ENCODE data around the gene CPN1.

CPN1 gene

DNA sequence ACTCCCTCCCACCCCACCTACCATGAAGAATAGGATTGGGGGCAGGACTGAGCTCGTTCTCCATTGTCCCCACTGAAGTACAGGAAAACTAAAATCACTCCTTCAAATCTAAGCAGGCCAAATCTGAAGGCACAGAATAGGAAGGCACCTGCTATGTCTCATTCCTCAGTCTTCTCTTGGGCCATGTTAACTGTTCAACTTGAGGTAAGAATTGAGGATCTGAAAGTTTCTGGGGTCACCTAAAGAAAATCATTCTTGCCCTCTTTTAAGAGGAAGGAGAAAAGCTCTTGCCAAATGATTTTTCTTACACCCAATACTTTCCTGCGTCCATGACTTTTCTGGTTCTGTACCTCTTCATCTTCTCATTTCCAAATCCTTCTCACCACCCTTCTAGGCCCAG is 4.9 kb downstream of the CPN1 start:
- no peak for DNase-seq (ENCODE audit: low read depth in 2 of 2)

DNA sequence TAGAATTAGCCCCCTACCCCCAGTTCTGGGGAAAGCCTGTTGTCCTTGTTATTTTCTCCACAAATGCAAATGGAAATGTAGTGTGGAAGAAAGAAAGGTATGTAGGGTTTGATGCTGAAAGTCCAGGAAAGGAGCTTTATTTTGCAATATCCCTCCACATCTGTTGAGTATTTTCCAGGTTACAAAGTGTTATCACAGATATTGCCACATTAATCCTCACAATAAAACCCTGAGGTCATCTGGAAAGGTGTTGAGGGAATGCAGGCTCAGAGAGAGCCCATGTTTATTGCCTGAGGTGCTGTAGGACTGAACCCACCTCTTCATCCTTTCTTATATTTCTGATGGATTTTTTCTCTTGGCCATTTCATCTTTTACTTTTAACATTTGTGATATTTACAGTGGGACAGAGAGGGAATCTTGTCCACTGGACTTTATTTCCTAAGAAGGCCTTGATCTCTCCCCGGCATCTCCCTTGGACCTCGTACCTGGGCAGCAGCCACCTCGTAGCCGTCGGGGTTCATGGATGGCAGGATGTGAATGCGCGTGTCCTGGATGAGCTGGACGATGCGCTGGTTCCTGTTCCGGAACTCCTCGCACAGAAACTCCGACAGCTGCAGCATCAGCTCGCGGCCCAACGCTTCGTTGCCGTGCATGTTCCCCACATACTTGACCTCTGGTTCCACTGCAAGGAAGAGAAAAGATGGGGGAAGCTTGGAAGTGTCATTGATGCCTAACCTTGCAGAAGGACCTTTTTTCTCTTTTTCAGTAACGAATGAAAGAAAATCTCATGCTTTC is 6.0 kb downstream of the CPN1 start:
- DNase-seq (ENCODE audit: low read depth in 2 of 2): no peak

DNA sequence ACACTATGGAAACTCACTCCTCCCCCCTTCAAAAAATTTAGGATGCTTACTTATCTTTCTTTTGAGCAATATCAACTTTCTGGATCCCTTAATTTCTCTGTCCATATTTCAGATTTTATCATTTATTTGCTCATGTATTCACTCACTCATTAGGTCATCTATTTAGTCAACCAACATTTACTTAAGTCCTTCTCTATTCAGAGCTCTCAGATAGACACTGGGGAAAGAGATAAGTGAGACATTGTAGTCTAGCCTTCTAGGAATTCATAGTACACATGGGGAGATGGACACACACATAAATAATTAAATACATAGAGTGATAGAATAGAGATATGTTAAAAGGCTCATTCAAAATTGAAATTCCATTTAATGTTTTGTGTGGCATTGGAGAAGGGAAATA is 9.2 kb downstream of the CPN1 start:
- DNase-seq (ENCODE audit: low read depth in 2 of 2): no peak

DNA sequence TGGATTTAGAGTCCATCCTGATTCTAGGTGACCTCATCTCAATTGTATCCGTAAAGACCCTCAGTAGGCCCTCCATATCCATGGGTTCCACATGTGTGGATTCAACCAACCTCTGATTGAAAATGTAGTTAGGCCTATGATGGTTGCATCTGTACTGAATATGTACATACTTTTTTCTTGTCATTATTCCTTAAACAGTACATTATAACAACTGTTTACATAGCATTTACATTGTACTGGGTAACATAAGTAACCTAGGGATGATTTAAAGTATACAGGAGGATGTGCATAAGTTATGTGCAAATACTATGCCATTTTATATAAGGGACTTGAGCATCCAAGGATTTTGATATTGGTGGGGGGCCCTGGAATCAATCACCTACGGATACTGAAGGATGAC is 10.1 kb downstream of the CPN1 start:
- DNase-seq (ENCODE audit: low read depth in 2 of 2): no peak

DNA sequence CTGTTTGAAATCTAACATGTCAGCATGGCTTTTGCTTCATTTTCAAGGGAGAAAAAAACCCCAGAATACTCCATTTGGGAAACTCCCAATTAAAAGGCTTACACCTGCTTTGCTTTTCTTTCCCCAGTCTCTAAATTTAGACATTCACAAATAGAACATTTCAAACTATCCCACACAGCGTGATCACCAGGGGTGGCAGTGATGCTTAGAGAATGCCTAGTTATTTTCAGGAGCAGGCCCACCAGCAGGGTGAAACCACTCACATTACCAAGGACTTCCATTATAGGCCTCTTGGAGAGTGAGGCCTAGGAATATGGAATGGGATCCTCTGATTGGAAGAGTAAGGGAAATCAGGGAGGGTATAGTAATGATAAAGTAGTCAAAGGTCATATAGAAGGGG is 14.2 kb downstream of the CPN1 start:
- no peak for DNase-seq (ENCODE audit: low read depth in 2 of 2)

DNA sequence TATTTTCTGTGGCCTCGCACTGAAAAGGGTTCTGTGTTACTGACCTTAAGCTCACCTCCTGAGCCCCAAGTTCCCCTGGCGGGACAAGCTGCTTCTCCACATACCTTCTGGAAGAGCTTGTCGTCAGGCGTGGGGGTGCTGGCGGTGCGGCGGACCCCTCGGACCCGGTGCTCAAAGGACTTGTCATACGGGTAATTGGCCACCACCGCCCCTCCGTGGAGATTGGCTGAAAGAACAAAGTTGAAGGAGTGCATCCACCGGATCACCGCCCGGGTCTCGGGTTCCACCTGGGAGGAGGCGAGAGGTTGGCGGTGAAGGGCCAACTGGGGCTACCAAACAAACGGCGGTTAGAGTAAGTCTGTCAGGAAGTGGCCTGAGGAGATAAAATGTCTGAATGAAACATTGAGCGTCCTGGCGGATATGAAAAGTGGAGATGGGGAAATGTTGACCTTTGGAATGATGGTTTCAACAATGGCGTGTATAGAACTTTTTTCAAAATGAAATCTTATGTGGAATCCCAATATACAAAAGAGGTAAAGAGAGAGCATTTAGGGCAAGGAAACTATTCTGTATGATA is 16.5 kb downstream of the CPN1 start:
- DNase-seq (ENCODE audit: low read depth in 2 of 2): no peak

DNA sequence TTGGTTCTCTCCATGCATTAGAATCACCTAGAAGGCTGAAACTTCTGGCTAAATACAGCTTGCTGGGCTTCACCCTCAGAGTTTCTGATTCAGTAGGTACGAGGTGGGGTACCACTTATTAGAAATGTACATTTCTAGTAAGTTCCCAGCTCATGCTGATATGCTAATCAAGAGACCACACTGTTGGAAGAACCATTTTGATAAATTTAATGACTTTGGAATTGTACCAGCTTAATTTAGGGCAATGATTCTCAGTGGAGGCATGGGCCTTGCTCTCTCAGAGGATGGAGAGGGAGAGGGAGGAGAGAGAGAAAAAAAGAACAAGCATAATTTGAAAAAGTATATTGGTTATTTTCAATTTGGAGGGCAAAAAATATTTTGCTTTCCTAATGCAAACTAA is 20.3 kb downstream of the CPN1 start:
- no peak for DNase-seq (ENCODE audit: low read depth in 2 of 2)

DNA sequence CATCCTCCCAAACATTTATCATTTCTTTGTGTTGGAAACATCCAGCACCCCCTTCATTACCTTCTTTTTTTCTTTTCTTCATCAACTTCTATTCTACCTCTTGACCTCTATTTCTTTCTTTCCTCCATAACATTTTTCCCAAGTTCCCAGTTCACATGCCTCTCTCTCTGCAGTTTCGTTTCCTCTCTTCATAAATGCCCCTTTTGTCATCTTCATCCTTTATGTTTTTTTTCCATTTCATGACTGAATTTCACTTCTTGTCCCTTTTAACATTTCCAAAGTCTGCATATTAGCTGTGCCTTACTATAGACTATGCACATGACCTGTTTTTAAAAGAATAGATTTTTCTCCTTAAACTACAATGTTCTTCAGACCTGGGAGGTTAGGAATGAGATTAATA is 23.7 kb downstream of the CPN1 start:
- no peak for DNase-seq (ENCODE audit: low read depth in 2 of 2)

DNA sequence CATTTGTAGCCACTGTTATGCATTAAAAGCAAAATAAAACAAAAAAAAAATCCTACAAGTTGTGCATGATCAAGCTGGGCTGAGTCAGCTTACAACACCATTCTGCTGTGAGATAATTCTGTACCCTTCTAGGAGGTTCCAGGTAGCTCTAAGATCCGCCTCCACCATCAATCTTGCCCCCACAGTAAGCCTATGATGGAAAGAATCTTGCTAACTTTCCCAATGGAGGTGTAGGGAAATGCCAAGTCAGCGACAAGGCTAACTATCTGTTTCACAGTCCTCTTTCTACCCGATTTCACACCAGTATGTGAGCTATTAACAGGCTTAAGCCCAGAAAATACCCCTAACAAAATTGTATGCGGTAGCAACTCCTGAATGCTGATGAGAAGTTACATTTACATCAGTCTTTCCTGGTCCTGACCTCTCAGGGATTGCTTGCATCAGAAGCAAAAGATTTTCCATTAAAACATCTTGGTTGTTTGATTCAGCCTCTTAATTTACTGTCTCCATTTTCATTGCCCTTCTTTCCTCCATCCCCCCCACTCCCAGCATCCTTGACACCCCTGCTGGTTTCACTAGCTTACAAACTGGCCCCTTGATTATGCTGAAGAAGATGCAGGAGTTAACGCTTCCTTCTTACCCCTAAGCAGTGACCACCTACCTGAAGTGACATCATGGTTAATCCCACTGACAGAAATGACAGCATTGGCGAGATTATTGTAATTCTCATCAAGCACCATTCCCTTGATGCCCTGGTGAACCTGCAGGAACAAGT is 27.8 kb downstream of the CPN1 start:
- no peak for DNase-seq (ENCODE audit: low read depth in 2 of 2)

DNA sequence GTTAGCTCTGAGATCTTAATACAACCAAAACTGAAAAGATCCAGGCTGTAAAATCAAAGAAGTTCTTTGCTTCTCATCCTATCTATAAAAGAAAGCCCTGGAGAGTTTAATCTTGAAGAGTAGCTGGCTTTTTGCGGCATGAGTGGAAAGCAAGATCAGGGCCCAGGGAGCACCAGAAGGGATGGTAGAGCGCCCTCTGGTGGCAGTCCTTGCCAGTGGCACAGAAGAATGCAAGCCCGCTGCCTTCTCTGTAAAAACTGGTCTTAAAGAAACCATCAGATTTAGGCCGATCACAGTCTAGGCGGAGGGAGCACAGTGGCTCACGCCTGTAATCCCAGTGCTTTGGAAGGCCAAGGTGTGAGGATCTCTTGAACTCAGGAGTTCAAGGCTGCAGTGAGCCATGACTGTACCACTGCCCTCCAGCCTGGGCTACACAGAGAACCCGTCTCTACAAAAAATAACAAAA is 35.6 kb downstream of the CPN1 start:
- DNase-seq (ENCODE audit: low read depth in 2 of 2): peak; percentile 51 to 67

DNA sequence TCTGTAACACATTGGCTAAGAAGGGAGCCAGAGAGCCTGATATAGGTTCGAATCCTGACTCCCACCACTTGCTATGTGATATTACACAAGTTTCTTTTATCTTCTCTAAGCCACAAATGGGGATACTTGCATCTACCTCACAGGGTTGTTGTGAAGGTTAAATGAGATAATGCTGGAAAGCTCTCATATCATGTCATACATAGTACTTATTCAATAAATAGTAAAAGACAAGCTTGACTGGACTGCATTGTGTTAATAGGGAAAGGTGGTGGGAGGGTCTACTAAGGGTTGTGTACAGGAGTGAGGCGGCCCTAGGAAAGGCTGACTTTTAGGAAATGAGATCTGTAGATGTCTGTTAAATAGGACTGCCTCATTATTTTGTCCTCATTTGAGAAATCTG is 36.1 kb downstream of the CPN1 start:
- no peak for DNase-seq (ENCODE audit: low read depth in 2 of 2)

DNA sequence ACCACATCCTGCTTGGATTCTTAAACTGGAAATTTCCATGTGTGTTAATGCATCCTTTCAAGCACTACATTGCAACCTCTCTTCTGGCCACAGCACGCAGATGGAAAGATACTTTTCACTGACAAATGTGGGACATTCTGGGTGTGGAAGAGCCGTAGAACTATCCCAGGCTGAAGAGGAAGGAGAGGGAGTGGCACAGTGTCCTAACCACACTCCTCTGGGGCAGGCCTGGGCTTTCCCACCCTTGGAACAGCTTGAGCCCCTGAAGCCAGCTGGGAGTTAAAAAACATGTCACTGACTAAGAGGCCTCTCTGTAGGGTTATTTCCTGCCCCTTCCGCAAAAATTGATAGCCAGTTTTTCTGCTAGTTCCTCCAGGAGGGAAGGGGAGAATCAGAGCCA is 37.9 kb downstream of the CPN1 start:
- no peak for DNase-seq (ENCODE audit: low read depth in 2 of 2)

DNA sequence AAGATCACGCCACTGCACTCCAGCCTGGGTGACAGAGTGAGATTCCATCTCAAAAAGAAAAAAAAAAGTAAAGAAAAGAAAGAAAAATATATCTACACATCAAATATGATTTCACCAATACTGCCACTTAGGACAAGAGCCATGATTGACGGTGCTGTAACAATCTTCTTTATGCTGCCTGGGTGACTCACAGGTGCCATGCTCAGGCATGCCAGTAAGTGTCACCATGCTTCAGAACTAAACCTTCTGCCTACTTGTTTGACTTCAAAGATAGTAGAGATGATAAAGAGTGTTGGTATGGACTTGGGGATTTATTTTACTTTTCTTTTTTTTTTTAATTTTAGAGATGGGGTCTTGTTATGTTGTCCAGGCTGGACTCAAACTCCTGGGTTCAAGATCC is 38.3 kb downstream of the CPN1 start:
- DNase-seq (ENCODE audit: low read depth in 2 of 2): no peak

DNA sequence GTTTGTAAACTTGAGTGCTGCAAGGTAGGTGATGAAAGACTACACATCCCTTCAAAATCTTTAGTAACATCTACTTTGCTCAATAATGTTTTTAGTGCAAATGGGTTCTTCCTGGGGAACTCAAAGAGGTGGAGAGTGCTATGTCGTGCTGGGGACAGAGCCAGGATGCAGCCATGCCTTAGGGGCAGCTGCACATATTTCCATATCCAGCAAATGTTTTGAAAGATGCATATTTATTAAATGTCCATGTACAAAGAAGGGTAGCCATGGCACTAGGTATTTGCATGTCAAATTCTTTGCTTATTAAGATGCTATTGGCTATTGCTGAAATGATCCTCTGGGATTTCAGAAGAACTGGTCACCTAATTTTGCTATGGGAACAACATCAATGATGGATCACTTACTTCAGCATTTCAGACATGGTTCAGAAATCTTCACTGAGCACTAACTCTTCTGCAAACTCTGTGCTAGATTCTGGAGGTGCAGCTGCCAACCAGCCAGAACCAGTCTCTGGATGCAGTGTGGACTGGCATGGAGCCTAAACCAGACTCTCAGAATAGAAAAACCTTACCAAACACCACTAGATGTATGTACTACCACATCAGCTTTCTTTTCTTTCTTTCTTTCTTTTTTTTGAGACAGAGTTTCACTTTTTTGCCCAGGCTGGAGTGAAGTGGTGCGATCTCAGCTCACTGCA is 40.2 kb downstream of the CPN1 start:
- DNase-seq (ENCODE audit: low read depth in 2 of 2): no peak

DNA sequence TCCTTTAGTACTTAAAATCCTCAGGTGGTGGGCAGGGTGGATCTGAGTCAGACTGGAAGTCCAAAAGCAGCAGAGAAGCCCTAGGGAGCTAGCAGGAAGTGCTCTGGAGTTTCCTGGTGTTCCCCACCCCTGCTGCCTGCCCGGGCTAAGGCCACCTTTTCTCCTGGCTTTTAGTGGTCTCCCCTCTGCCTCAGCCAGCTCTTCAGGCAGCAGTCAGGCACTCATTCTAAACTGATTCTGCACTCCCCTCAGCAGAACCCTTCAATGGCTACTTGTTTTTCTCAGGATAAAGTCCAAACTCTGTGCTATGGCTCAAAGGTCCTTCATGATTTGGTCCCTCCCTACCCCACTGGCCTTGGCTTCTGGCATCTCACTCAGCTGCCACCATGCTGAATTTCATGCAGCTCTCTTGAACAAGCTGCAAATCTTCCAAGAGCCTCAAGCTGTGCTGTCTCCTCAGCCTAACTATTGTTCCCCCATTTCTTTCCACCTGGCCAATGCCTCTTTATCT is 43.1 kb downstream of the CPN1 start:
- no peak for DNase-seq (ENCODE audit: low read depth in 2 of 2)

DNA sequence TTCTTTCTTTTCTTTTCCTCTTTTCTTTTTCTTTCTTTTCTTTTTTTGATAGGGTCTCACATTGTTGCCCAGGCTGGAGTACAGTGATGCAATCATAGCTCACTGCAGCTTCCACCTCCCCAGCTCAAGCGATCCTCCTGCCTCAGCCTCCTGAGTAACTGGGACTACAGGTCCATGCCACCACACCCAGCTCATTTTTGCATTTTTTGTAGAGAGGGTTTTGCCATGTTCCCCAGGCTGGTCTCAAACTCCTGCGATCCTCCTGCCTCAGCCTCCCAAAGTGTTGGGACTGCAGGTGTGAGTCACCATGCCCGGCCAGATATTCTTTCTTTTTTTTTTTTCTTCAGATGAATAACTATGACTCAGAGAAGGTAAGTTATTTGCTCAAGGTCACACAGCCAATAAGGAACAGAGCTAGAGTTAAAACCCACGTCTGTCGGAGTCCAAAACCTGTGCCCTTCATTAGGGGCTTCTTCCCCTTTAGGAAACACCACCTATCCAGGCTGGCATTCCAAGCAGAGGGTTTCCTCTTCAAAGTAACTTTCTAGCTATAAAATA is 43.8 kb downstream of the CPN1 start:
- DNase-seq (ENCODE audit: low read depth in 2 of 2): no peak

DNA sequence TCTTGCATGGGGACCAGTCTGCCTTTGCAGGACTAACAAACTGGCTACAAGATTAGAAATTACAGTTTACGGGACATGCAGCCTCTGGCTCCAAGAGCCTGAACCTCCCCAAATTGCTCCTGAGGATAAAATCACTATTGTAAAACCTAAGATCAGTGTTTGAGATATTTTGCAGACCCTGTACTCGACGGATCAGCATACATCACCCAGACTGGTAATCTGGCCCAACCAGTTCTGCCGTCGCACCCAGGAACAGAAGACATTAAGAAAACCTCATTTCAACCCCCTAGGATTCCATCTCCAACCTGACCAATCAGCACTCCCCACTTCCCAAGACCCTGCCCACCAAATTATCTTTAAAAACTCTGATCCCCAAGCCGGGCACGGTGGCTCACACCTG is 44.8 kb downstream of the CPN1 start:
- no peak for DNase-seq (ENCODE audit: low read depth in 2 of 2)

DNA sequence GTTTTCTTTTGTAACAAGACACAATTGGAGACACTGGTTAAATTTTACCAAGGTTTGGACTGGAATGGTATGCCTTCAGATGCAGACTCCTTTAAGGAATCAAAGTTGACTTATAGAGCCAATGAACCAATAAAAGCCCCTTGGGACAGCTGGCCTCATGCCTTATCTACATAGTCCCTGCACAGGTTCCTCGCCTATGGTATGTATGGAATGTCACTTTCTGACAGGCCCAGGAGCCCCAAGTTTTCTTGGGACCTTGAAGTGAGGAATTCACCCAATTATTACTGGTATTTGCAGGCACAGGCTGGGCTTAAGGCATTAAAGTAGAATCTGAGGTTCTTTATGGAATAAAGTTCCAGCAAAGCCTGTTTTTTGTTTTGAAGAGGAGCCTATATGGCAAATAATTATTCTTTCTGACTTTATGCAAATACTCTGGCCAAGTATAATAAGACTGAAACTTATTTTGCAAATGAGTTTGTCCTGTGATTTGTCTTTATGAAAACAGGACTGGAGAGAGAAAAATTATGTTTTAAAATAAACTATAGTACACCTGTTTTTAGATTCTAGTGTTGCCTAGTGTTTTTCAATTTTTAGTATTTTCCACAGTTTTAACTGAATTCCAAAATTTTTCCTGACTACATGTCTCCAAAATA is 47.8 kb downstream of the CPN1 start:
- DNase-seq (ENCODE audit: low read depth in 2 of 2): no peak

DNA sequence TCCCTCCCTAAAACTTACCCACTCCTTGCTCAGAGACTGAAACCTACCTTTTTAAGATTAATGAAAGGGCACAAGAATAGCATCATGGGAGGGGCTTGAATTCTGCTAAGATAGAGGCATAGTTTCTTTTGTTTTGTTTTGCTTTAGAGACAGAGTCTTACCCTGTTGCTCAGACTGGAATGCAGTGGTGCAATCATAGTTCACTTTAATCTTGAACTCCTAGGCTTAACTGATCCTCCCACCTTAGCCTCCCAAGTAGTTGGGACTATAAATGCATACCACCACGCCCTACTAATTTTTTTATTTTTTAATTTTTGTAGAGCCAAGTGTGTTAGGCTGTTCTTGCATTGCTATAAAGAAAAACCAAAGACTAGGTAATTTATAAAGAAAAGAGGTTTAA is 54.3 kb downstream of the CPN1 start:
- DNase-seq (ENCODE audit: low read depth in 2 of 2): no peak

DNA sequence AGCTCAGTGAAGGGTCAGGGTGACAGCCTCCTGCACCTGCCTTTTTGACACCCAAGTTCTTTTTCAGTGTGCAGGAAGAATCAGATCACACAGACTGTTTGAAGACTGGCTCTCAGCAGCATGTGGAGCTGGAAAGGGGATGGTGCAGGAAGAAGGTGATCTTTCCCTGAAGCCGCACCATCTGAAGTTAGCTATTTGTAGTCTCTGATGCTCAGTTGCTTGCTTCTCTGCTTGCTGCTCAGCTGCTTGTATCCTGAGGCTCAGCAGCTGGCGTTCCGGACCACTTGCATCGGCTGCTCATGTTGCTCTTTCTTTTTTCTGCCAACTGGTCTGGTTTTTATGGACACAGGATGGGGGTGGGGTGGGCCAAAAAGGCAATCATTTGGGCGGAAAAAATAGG is 56.1 kb downstream of the CPN1 start:
- DNase-seq (ENCODE audit: low read depth in 2 of 2): no peak

DNA sequence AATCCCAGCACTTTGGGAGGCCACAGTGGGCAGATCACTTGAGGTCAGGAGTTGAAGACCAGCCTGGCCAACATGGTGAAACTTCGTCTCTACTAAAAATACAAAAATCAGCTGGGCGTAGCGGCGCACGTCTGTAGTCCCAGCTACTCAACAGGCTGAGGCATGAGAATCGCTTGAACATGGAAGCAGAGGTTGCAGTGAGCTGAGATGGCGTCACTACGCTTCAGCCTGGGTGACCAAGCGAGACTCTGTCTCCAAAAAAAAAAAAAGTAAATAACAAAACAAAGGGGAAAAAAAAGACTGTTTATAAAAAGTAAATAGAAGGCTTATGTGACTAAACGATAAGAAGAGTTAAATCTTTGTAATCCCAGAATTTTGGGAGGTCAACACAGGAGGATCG is 56.9 kb downstream of the CPN1 start:
- no peak for DNase-seq (ENCODE audit: low read depth in 2 of 2)
